ENCODE measurements around the gene MIP. TPM values are rescaled to one million over a fixed set of nuclear protein-coding genes. Genes with fewer than 3 reads are reported as not detected.

The MIP gene
- polyA plus RNA-seq, 3 donors: not detected

- DNase-seq: no peak
- H3K4me1 ChIP-seq (ENCODE audit: control insufficient read depth in 1 of 2, insufficient read depth in 2 of 2, low read length in 2 of 2): no peaks in the 10 kb centered on the region
- H3K9ac ChIP-seq (ENCODE audit: insufficient read depth, low read length, poor library complexity, severe bottlenecking): no peak overlapping the region
- no peak overlapping the region for H3K4me2 ChIP-seq (replicated peaks; ENCODE audit: extremely low read depth, low read length, poor library complexity, severe bottlenecking)
- no peak for TF ChIP-seq CTCF (IDR thresholded peaks at IDR 0.05)
- WGBS (ENCODE audit: insufficient coverage): 100% methylated on average over 5 of the region's 6 CpGs
- intact Hi-C loops (cut with micrococcal nuclease): no loop called here
- no peaks in the 10 kb centered on the region for H3K36me3 ChIP-seq (replicated peaks in 1 of 2; ENCODE audit: control insufficient read depth in 1 of 2, insufficient read depth in 2 of 2, low read length in 2 of 2)
- no peak overlapping the region for H3K4me3 Mint-ChIP-seq
- H3K36me3 Mint-ChIP-seq: peaks cover 4 to 20% of the 10 kb centered on the region in 2 donors
- H2AFZ ChIP-seq (ENCODE audit: insufficient read depth, low read depth, low read length, poor library complexity, severe bottlenecking): no peak overlapping the region
- peak overlapping the region in 3 of 7 donors; percentile 15 to 50 (median 43) for H3K27ac Mint-ChIP-seq
- no peaks in the 10 kb centered on the region for H3K9me3 ChIP-seq (replicated peaks in 1 of 2; ENCODE audit: control insufficient read depth in 1 of 2, insufficient read depth in 1 of 2, low read length in 2 of 2)
- H3K27ac ChIP-seq (ENCODE audit: low read depth in 1 of 2, low read length in 2 of 2): no peak overlapping the region
- no peaks in the 10 kb centered on the region for H3K27me3 ChIP-seq (ENCODE audit: control insufficient read depth in 2 of 2, insufficient read depth in 2 of 2, low read length in 2 of 2)
- H3K79me2 ChIP-seq (ENCODE audit: insufficient read depth, low read length): peaks cover 5% of the 10 kb centered on the region
- H4K20me1 ChIP-seq (ENCODE audit: insufficient read depth, low read length): no peaks in the 10 kb centered on the region
- peaks cover 8% of the 10 kb centered on the region for H3K4me1 Mint-ChIP-seq
- H3K4me3 ChIP-seq (replicated peaks in 1 of 3; ENCODE audit: low read depth in 2 of 3, low read length in 3 of 3): no peak overlapping the region
- peaks cover 0 to 2% (median 0%) of the 10 kb centered on the region in 7 donors for H3K9me3 Mint-ChIP-seq
- H3K27me3 Mint-ChIP-seq (ENCODE audit: low read depth in 3 of 3): peaks cover 0 to 1% (median 1%) of the 10 kb centered on the region in 3 donors
Measured at GRCh38 chr12:56476143-56476542, 21.7 kb upstream of the MIP start.

- WGBS (ENCODE audit: insufficient coverage): 95% methylated on average over 4 of the region's 9 CpGs
- no peak overlapping the region for H3K4me2 ChIP-seq (replicated peaks; ENCODE audit: extremely low read depth, low read length, poor library complexity, severe bottlenecking)
- DNase-seq: no peak
- no peak for TF ChIP-seq CTCF (IDR thresholded peaks at IDR 0.05)
- H3K9ac ChIP-seq (ENCODE audit: insufficient read depth, low read length, poor library complexity, severe bottlenecking): no peak overlapping the region
- no peak overlapping the region for H3K27ac ChIP-seq (ENCODE audit: low read depth in 1 of 2, low read length in 2 of 2)
- H3K27me3 Mint-ChIP-seq (ENCODE audit: low read depth in 3 of 3): peaks cover 0 to 1% (median 1%) of the 10 kb centered on the region in 3 donors
- no peak overlapping the region for H3K27ac Mint-ChIP-seq
- H3K9me3 ChIP-seq (replicated peaks in 1 of 2; ENCODE audit: control insufficient read depth in 1 of 2, insufficient read depth in 1 of 2, low read length in 2 of 2): no peaks in the 10 kb centered on the region
- peaks cover 19% of the 10 kb centered on the region for H3K79me2 ChIP-seq (ENCODE audit: insufficient read depth, low read length)
- H3K9me3 Mint-ChIP-seq: peaks cover 0 to 2% (median 0%) of the 10 kb centered on the region in 7 donors
- no peak overlapping the region for H3K4me3 ChIP-seq (replicated peaks in 1 of 3; ENCODE audit: low read depth in 2 of 3, low read length in 3 of 3)
- intact Hi-C loops (cut with micrococcal nuclease): no loop called here
- peaks cover 3 to 20% of the 10 kb centered on the region in 2 donors for H3K36me3 Mint-ChIP-seq
- H3K4me1 ChIP-seq (ENCODE audit: control insufficient read depth in 1 of 2, insufficient read depth in 2 of 2, low read length in 2 of 2): peaks cover 16% of the 10 kb centered on the region in 2 donors
- no peaks in the 10 kb centered on the region for H3K27me3 ChIP-seq (ENCODE audit: control insufficient read depth in 2 of 2, insufficient read depth in 2 of 2, low read length in 2 of 2)
- H3K4me3 Mint-ChIP-seq: no peak overlapping the region
- no peaks in the 10 kb centered on the region for H3K36me3 ChIP-seq (replicated peaks in 1 of 2; ENCODE audit: control insufficient read depth in 1 of 2, insufficient read depth in 2 of 2, low read length in 2 of 2)
- H2AFZ ChIP-seq (ENCODE audit: insufficient read depth, low read depth, low read length, poor library complexity, severe bottlenecking): no peak overlapping the region
- H3K4me1 Mint-ChIP-seq: peaks cover 18% of the 10 kb centered on the region
- no peaks in the 10 kb centered on the region for H4K20me1 ChIP-seq (ENCODE audit: insufficient read depth, low read length)
Measured at GRCh38 chr12:56474389-56474788, 19.9 kb upstream of the MIP start.
